Measurements from ENCODE around the gene MEG3.

MEG3 gene

DNA sequence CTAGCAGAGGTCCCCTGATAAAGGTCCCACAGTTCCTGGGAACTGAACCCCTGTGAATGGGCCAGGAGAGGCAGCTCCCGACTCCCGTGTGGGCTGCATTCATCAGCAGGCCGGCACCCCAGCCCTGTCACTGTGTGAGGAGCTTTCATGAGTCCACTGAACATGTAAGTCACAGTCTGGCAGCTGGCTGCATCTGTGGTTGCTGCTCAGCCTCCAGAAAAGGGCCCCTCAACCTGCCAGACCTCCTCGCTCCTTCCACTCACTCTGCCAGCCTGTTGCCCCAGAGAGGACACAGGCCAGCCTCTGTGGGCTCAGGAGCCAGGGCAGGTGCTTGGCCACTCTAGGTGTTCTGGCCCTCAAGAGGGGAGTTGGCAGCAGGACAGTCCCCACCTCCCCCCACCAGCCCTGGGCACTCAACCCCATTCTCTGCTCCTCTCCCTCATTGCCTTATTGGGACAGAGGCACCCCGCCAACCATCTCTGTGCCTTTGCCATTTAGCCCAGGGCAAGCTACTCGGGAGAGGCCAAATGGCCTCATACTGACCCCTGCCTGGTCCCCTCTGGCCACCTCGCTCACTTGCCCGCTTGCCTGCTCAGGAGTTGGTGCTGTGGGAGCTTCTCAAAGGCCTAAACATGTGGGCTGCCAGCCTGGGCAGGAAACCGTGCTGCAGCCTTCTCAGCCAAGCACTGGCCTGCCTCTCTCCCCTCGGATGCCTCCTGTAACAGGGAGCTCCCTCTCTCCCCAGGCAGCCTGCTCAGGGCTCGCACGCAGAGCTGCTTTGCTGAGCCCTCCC lies 75.7 kb downstream of the MEG3 start:
- no peak for DNase-seq

DNA sequence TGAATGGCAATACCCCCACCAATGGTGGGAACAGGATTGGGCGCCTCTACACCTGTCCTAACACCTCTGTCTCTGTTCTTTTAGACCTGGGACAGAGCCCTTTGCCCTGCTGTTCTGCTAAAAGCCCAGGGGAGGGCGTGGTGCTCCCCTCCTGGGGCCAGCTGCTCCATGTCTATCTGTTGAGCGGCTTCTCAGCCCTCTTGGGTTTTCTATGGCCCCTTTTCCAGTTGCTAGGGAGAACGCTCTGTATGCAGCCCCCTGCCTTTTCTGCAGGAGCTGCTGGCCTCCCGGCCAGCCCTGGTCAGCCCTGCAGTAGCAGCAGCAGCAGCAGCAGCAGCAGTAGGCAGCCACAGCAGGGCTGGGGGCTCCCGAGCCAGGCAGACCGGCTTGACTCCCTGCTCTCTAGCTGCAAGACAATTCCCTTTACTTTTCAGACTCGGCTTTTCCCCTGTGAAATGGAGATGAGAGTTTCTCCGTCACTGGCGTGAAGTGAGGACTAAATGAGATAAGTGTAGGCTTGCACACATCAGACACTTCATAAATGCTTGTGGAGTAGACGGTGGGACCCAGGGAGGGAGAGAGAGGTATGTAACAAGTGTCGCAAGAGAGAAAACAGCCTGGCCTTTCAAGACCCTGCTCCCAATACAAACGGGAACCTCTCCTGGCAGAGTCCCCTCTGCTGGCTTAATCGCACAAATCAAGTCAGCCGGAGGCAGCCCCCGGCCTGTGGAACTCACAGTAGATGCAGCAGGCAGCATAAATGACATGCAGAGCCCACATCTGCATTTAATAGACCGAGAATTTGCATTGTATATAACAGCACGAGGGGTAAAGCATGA lies 76.6 kb downstream of the MEG3 start:
- no peak for DNase-seq

DNA sequence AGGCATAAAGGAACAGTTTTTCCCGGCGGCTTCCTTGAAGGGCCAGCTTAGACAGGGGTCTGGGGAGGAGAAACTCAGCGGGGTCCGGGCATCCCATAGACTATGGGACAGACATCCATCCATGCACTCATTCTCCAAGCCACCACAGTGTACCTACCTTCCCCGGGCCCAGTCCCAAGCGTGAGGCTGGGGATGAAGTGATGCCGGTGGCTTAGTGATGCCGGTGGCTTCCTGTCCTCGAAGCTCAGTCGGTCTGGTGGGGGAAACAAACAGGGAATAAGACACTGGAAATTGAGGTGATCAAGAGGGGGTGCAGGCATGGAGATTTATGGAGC lies 77.2 kb downstream of the MEG3 start:
- no peak for DNase-seq

DNA sequence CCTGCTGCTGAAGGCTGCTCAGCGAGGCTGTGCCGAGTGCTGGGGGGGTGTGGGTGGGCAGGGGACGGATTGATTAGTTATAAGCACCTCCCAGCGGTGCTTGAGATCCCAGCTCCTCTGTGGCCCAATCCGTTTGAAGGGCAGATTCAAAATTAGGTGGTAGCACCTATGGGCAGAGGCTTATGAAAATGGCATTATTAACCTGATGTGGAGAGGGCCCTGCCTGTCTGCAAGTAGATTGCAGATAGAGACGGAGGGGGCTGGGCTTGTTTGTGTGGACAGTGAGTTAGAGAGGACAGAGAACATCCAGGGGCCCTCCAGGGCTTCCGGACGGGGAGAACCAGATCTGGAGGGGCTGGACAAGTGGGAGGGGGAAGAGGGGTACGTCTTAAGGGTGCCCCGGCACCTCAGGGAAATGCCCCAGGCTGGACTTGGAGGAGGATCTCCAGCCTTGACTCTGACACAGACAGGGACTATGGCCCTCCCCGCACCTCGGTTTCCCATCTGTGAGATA lies 77.8 kb downstream of the MEG3 start, which contains the start of gene RTL1:
TSS of gene RTL1 (minus strand) at position 51 of the 514 bp plus-strand sequence. CDS start 18,934 bp downstream, outside the sequence.
- DNase-seq: no peak

DNA sequence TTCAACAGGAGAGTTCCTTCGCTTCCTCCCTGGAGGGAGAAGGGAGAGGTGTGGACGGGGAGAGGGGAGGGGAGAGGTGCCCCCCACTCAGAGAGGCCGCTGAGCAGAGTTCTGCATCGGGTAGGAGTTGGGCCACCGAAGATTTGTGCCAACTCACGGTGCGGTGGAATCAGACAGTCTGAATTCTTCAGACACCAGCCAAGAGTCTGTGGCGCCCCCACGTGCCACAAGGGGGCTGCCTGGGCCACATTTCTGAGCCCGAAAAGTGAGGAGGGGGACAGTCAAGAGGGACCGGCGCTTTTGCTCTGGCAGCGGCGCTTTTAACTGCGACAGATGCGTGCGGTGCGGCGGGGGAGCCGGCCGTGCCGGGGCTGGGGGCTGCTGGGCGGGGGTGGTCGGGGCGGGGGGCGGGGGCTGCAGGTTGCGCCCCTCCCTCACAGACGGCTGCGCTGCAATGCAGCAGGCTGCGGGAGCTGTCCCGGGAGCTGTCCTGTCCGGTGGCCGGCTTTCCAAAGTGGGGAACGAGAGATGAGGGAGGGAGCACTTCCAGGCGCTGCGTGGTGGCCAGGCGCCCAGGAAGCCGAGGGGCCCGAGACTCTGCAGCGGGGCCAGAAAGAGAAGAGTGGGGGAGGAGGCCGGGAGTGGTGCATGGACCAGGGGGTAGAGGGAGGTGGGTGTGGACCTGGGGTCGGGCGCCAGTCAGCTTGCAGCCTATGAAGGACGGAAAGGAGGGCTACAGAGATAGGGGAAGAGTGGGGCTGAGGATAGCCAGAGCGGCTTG lies 78.6 kb downstream of the MEG3 start:
- no peak for DNase-seq

DNA sequence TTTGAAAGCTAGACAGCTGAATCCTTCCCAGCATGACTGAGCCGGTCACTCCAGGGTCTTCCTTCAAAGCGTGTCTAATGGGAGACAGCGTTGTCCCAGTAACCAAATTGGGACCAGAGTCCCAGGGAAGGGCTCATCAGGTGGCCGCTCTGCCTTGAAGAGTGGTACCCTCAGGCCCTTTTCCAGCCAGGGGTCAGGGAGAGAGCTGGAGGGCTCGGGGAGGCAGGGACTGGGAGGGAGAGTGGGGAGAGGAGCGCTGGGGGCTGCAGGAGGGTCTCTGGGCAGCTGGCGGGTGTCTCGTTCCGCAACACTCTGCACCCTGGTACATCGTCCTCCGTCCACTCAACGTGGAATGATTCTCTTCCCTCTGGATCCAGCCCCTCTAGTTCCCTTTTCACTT lies 79.2 kb downstream of the MEG3 start:
- no peak for DNase-seq

DNA sequence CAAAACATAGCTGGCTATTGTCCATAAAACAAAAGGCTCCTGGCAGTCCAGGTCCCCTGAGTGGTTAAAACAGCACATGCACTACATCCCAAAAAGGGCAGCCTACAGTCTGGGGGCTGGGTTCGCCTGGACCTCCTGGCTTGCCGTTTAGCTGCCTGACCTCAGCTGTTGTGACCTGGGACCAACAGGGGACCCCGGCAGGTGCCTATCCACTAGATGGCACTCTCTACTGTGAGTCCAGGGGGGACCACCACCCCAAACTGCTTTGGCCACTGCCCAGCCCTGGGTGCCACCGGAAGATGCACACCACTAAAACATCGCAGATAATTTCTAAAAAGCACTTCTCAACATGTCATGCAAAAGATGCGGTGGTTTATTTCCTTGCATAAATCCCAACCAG lies 80.5 kb downstream of the MEG3 start:
- no peak for DNase-seq

DNA sequence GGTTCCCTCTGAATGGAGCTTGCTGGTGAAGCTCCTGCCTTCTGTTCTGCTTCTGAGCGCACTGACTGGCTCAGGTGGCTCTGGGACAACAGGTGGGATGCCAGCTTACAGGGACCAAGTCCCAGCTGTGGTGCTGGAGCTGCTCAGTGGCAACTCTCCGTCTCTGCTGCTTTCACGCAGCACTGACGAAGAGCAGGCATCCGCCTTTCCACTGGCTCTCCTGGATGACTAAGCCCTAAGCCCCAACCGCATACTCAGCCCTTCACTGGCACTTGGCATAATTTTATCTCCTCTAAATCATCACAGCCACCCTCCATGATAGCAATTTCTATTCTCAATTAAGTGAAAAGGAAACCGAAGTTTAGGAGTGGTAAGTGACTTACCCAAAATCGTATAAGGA lies 81.3 kb downstream of the MEG3 start:
- DNase-seq: no peak

DNA sequence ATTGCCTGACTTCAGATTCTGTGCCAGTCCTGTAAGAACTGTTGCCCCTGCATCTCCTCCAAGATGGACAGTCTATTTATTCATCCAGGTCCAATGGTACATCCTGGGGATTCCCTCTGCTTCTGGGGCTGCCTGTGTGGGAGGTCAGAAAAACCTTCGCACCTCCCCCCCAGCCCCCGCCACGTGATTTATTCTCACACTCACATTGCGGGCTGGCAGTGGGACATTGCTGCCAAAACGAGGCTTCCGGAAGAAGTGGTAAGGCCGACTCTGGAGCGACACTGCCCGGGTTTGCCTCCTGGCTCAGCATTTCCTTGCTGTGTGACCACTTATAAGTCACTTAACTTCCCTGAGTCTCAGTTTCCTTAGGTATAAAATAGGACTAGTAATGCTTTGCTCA lies 83.5 kb downstream of the MEG3 start:
- no peak for DNase-seq

Measured in inflammatory macrophage treated with lipopolysaccharide for 4 hours (primary cell).